ENCODE results near the gene GLI2. TPM values are rescaled to one million over a fixed set of nuclear protein-coding genes. Genes with fewer than 3 reads are reported as not detected.

Gene GLI2
- total and polyA plus RNA-seq, 2 experiments from 2014 or later: 53.6 to 57.0 TPM

GRCh38 chr2:120751553-120751952 is 15.9 kb downstream of the GLI2 start:
- TF ChIP-seq CREB1 (CRISPR knock-in tag; IDR thresholded peaks at IDR 0.05; ENCODE audit: low read depth): no peak
- TF ChIP-seq ZNF331 (CRISPR knock-in tag; IDR thresholded peaks at IDR 0.05; ENCODE audit: low read depth): no peak
- no peak for TF ChIP-seq ZNF462 (CRISPR knock-in tag; IDR thresholded peaks at IDR 0.05)
- TF ChIP-seq, protein P1, sequence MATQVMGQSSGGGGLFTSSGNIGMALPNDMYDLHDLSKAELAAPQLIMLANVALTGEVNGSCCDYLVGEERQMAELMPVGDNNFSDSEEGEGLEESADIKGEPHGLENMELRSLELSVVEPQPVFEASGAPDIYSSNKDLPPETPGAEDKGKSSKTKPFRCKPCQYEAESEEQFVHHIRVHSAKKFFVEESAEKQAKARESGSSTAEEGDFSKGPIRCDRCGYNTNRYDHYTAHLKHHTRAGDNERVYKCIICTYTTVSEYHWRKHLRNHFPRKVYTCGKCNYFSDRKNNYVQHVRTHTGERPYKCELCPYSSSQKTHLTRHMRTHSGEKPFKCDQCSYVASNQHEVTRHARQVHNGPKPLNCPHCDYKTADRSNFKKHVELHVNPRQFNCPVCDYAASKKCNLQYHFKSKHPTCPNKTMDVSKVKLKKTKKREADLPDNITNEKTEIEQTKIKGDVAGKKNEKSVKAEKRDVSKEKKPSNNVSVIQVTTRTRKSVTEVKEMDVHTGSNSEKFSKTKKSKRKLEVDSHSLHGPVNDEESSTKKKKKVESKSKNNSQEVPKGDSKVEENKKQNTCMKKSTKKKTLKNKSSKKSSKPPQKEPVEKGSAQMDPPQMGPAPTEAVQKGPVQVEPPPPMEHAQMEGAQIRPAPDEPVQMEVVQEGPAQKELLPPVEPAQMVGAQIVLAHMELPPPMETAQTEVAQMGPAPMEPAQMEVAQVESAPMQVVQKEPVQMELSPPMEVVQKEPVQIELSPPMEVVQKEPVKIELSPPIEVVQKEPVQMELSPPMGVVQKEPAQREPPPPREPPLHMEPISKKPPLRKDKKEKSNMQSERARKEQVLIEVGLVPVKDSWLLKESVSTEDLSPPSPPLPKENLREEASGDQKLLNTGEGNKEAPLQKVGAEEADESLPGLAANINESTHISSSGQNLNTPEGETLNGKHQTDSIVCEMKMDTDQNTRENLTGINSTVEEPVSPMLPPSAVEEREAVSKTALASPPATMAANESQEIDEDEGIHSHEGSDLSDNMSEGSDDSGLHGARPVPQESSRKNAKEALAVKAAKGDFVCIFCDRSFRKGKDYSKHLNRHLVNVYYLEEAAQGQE (IDR thresholded peaks at IDR 0.05; ENCODE audit: unreplicated experiment): no peak
- no peak for TF ChIP-seq EZH2phosphoT487 (IDR thresholded peaks at IDR 0.05; ENCODE audit: unreplicated experiment)
- TF ChIP-seq STAT1 (IDR thresholded peaks at IDR 0.05; ENCODE audit: unreplicated experiment): no peak
- no peak for TF ChIP-seq JUNB (IDR thresholded peaks at IDR 0.05; ENCODE audit: unreplicated experiment)
- TF ChIP-seq, protein P2, sequence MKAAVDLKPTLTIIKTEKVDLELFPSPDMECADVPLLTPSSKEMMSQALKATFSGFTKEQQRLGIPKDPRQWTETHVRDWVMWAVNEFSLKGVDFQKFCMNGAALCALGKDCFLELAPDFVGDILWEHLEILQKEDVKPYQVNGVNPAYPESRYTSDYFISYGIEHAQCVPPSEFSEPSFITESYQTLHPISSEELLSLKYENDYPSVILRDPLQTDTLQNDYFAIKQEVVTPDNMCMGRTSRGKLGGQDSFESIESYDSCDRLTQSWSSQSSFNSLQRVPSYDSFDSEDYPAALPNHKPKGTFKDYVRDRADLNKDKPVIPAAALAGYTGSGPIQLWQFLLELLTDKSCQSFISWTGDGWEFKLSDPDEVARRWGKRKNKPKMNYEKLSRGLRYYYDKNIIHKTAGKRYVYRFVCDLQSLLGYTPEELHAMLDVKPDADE (IDR thresholded peaks at IDR 0.05): no peak
- no peak for TF ChIP-seq NANOG (IDR thresholded peaks at IDR 0.05; ENCODE audit: borderline replicate concordance)
- TF ChIP-seq POLR2AphosphoS5 (IDR thresholded peaks at IDR 0.05; ENCODE audit: low read depth): no peak
- no peak for TF ChIP-seq CTCF (conservative IDR thresholded peaks at IDR 0.05; ENCODE audit: low read depth in 2 of 2)
- no peak for TF ChIP-seq ZNF114 (CRISPR knock-in tag; IDR thresholded peaks at IDR 0.05)
- TF ChIP-seq EZH2 (IDR thresholded peaks at IDR 0.05; ENCODE audit: low read depth, unreplicated experiment): no peak
- no peaks in the 10 kb centered on the region for H3K9me3 Mint-ChIP-seq
- H3K4me1 ChIP-seq (ENCODE audit: insufficient read depth): peaks cover 53% of the 10 kb centered on the region
- H4K20me1 ChIP-seq (replicated peaks; ENCODE audit: insufficient read depth): peaks cover 79% of the 10 kb centered on the region
- H3K36me3 Mint-ChIP-seq (ENCODE audit: low read depth): no peaks in the 10 kb centered on the region; the same call in 2 of the 3 replicates
- H3K4me2 ChIP-seq: no peak overlapping the region
- H3K4me3 ChIP-seq: no peak overlapping the region
- DNase-seq (ENCODE audit: low spot score) (no peak), ATAC-seq (no peak)
- H3K4me1 Mint-ChIP-seq: peaks cover 51% of the 10 kb centered on the region
- H3K36me3 ChIP-seq (ENCODE audit: insufficient read depth): no peaks in the 10 kb centered on the region
- H3K9me2 ChIP-seq (ENCODE audit: insufficient read depth): peaks cover 9% of the 10 kb centered on the region; the same call in 1 of the 2 replicates
- peaks cover 100% of the 10 kb centered on the region for H3K79me2 ChIP-seq (replicated peaks; ENCODE audit: insufficient read depth)
- no peaks in the 10 kb centered on the region for H3K27me3 ChIP-seq (ENCODE audit: insufficient read depth)
- no peak overlapping the region for H3K27ac ChIP-seq (ENCODE audit: low read depth)
- no peak overlapping the region for H3K27ac Mint-ChIP-seq
- no peak overlapping the region for H2AFZ ChIP-seq
- no peak overlapping the region for H3K4me3 Mint-ChIP-seq
- H3F3A ChIP-seq (replicated peaks; ENCODE audit: low read depth): peaks cover 17% of the 10 kb centered on the region
- H3K27me3 Mint-ChIP-seq (ENCODE audit: insufficient read depth, low read depth, poor library complexity): peaks cover 3% of the 10 kb centered on the region
